HL-60 (cell line): ENCODE results near the gene HBD.

Source experiments
- DNase-seq, 2 experiments: peaks; one replicate each; pipeline ENCODE4 v3.0.0-alpha.2; 2010 to 2020; ENCODE audit warnings: low read depth in 1 of 2, low spot score in 1 of 2
- H3K27ac ChIP-seq: fragments of 250-450 bp; sonication (Bioruptor Pico); replicated peaks from 2 replicates; pipeline ENCODE4 v1.5.1; 2020; ENCODE audit warnings: mild to moderate bottlenecking, moderate library complexity
- H3K27me3 ChIP-seq: fragments of 250-450 bp; sonication (Bioruptor Pico); 2 replicates; pipeline ENCODE4 v1.5.1; 2021; ENCODE audit warnings: mild to moderate bottlenecking, moderate library complexity; ENCODE audit not compliant: insufficient read depth, poor library complexity, severe bottlenecking
- H3K4me3 ChIP-seq: replicated peaks from 2 replicates; pipeline ENCODE4 v1.5.1; 2011; ENCODE audit warnings: mild to moderate bottlenecking, control low read depth, low read length; ENCODE audit not compliant: insufficient read depth
- GABPA ChIP-seq: IDR thresholded peaks from 2 replicates; pipeline ENCODE4 v1.6.1; 2012; ENCODE audit warnings: low read depth
- POLR2AphosphoS5 ChIP-seq: IDR thresholded peaks from 2 replicates; pipeline ENCODE4 v1.6.1; 2012; ENCODE audit warnings: low read depth
- REST ChIP-seq: IDR thresholded peaks from 2 replicates; pipeline ENCODE4 v1.6.1; 2012; ENCODE audit warnings: low read depth; ENCODE audit not compliant: insufficient replicate concordance
- SPI1 ChIP-seq: IDR thresholded peaks from 2 replicates; pipeline ENCODE4 v1.6.1; 2012; ENCODE audit warnings: low read depth, mild to moderate bottlenecking, borderline replicate concordance
- TF ChIP-seq, protein P1 (sequence below): IDR thresholded peaks from one replicate; pipeline ENCODE4 v1.5.1; 2011; ENCODE audit warnings: low read length, control low read depth, inconsistent platforms; ENCODE audit not compliant: insufficient read depth

HBD gene

GRCh38 chr11:5196067-5196466, 38.2 kb downstream of the HBD start:
- Histone ChIP-seq H3K4me3 (no peak overlapping the region), H3K27me3 (no peaks in the 10 kb centered on the region), H3K27ac (no peak overlapping the region)
- DNase-seq, result no peak
- no peak for TF ChIP-seq POLR2AphosphoS5
- no peak for TF ChIP-seq GABPA
- TF ChIP-seq SPI1, result no peak
- TF ChIP-seq, protein P1, sequence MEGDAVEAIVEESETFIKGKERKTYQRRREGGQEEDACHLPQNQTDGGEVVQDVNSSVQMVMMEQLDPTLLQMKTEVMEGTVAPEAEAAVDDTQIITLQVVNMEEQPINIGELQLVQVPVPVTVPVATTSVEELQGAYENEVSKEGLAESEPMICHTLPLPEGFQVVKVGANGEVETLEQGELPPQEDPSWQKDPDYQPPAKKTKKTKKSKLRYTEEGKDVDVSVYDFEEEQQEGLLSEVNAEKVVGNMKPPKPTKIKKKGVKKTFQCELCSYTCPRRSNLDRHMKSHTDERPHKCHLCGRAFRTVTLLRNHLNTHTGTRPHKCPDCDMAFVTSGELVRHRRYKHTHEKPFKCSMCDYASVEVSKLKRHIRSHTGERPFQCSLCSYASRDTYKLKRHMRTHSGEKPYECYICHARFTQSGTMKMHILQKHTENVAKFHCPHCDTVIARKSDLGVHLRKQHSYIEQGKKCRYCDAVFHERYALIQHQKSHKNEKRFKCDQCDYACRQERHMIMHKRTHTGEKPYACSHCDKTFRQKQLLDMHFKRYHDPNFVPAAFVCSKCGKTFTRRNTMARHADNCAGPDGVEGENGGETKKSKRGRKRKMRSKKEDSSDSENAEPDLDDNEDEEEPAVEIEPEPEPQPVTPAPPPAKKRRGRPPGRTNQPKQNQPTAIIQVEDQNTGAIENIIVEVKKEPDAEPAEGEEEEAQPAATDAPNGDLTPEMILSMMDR, result no peak
- no peak for TF ChIP-seq REST

DNA sequence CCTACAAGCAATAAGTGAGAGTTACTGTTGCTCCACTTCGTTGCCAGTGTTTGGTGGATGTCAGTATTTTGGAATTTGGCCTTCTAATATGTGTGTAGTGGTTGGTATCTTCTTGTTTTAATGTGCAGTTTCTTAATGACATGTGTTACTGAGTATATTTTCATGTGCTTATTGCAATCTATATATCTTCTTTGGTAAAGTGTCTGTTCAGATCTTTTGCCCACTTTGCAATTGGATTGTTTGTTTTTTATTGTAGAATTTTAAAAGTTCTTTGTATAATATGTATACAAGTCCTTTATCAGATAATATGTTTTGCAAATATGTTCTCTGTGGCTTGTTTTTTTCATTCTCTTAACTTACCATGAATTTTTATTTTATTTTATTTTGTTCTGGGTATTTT, 41.5 kb downstream of the HBD start:
- TF ChIP-seq SPI1, result no peak
- no peak for TF ChIP-seq GABPA
- TF ChIP-seq REST, result no peak
- no peak for TF ChIP-seq POLR2AphosphoS5
- TF ChIP-seq, protein P1, result no peak
- no peak for DNase-seq
- no peaks in the 10 kb centered on the region for H3K27me3 ChIP-seq
- H3K27ac ChIP-seq, result no peak overlapping the region
- H3K4me3 ChIP-seq, result no peak overlapping the region

GRCh38 chr11:5188201-5188600, 46.1 kb downstream of the HBD start:
- TF ChIP-seq, protein P1, result no peak
- TF ChIP-seq SPI1, result no peak
- no peak for TF ChIP-seq REST
- no peak for TF ChIP-seq POLR2AphosphoS5
- no peak for TF ChIP-seq GABPA
- H3K4me3 ChIP-seq, result no peak overlapping the region
- H3K27me3 ChIP-seq, result no peaks in the 10 kb centered on the region
- DNase-seq, result no peak
- no peak overlapping the region for H3K27ac ChIP-seq
